GM18526 (cell line): Measurements from ENCODE around the gene GRHPR.

Source experiments
- POLR2A ChIP-seq: IDR thresholded peaks from 3 replicates; pipeline ENCODE4 v1.6.1; 2011; ENCODE audit not compliant: insufficient read length; ENCODE audit errors: extremely low read depth

GRHPR gene

DNA sequence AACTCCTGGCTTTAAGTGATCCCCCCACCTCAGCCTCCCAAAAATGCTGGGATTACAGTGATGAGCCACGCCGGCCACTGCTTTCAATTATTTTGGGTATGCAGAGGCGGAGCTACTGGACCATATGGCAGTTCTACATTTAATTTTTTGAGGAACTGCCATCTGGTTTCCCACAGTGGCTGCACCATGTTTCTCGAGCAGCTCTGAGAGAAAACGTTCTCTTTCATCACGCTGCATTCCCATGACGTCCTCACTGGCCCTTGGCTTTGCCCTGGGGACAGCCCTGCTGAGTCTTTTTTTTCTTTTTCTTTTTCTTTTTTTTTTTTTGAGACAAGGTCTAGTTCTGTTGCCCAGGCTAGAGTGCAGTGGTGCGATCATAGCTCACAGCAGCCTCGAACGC is 35.5 kb upstream of the GRHPR start:
- no peak for TF ChIP-seq POLR2A

DNA sequence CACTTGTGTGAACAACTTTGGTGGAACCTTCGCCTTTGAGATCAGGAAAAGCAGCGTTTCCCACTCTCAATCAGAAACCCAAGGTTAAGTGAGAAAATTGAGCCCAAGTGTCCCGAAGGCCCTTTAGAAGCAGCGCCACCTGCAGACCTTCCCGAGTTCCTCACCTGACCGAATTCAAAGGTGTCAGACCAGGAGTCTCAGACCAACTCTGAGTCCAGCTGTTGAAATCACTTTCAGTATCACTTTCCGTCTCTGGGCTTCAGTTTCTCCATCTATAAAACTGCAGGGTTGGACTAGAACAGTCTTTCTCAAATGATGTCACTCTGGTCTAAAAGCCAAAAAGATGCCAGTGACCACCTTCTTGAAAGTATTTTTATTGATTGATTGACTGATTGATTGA is 31.7 kb upstream of the GRHPR start:
- TF ChIP-seq POLR2A: no peak

- TF ChIP-seq POLR2A: no peak
These were observed 30.2 kb upstream of the GRHPR start for GRCh38 chr9:37392272-37392671.

DNA sequence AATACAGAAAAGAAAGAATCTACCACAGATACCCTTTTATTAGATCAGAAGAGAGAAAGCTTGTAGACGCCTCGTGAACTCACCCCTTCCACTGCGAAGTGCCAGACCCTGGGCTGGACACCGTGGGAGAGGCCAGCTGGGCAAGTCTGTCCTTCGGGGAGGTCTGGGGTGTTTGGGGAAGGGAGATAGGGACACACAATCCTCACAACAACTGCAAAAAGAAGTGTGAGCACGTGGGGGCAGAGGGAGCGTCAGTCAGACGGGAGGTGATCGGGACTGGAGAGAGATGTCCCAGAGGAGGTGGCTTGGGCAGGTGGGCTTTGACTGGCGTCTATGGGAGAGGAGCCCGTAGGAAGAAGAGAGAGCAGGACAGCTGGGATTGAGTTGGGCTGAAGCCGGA is 27.3 kb upstream of the GRHPR start:
- no peak for TF ChIP-seq POLR2A

DNA sequence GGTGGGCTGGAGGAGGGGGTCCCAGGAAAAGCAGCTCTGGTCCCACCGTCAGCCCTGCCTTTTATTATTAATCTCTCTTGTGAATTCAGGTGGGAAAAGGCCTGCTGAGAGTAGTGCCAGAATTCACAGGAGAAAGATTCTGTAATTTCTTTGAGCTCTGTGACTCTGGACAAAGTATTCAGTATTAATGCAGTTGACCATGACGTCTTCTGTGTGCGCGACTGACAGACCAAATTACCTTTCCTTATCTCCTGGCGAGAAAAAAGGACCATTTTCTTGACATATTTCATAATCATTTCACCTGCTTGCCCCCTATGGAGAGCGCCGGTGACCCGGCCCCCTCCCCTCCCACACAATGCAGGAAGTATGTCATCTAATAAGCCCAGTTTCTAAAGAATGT is 26.8 kb upstream of the GRHPR start:
- no peak for TF ChIP-seq POLR2A

DNA sequence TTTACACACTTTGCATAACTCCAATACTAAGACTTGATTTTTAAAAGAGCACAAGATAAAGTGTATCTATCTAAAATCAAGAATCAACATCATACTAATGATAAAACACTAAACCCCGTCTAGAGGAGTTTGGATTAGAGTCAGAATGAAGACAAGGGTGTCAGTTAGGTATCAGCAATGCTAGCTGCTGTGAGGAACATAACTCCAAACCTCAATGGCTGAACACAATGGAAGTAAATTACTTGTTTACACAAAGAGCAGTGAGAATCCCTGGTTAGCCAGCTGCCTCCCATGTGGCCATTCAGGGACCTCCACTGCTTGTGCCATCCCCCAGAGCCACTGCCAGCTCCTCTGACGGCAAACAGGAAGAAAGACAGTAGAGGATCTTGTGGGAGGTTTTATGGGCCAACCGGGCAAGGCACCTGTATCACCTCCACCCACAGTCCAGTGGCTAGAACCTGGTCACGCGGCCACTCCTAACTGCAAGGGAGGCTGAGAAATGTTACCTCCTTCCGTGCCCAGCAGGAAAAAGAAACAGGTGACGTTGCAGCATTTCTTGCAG is 24.0 kb upstream of the GRHPR start:
- peak; percentile 19 for TF ChIP-seq POLR2A

GRCh38 chr9:37399336-37399735 is 23.2 kb upstream of the GRHPR start:
- no peak for TF ChIP-seq POLR2A

DNA sequence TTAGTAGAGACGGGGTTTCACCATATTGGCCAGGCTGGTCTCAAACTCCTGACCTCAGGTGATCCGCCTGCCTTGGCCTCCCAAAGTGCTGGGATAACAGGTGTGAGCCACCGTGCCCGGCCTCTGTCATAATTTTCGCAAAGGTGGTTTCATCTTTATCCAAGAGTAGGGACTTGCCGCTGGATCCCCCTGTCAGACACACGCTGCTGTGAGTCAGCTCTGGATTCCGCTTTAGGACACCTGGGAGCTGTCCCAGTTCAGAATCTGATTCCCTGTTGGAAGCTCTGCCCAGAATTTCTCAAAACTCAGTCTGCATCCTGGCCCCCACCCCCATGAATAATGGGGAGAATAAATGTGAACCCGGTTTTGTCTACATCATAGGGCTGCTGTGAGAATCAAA is 17.9 kb upstream of the GRHPR start:
- TF ChIP-seq POLR2A: no peak

DNA sequence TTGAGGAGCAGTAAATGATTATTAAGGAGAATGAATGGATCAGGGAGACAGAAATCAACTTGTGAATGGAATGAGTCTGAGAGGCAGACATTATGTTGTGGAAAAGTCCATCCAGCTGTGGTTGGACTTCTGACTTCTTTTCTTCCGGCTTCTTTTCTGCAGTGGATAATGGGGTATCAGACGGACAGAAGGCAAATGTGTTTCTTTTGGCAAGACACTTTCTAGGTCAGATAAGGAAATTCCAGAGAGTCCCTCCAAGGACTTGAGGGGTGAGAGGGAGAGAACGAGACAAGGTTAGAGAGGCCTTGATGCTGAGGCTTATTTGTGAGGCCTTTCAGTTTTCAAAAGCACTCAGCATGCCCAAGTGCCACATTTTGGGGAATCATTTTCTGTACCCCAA is 17.1 kb upstream of the GRHPR start:
- TF ChIP-seq POLR2A: no peak

DNA sequence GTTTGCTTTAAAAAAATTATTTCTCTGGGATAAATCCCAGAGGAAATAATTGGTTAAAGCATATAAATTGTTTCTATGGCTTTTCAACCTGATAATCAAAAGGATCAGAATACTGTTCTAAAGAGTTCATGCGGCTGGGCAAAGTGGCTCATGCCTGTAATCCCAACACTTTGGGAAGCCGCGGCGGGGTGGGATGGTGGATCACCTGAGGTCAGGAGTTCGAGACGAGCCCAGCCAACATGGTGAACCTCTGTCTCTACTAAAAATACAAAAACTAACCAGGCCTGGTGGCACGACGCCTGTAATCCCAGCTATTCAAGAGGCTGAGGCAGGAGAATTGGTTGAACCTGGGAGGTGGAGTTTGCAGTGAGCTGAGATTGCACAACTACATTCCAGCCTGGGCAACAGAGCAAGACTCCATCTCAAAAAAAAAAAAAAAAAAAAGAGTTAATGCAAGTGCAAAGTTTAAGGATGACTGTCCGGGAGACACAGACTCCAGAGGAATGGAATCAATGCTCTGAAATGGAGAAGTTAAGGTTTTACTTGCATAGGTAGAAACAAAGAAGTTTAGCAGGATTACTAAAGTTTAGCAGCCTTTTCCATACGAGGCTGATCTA is 16.6 kb upstream of the GRHPR start:
- TF ChIP-seq POLR2A: no peak

GRCh38 chr9:37406603-37407401 is 15.7 kb upstream of the GRHPR start:
- TF ChIP-seq POLR2A: no peak

GRCh38 chr9:37407468-37407867 is 15.0 kb upstream of the GRHPR start:
- no peak for TF ChIP-seq POLR2A

DNA sequence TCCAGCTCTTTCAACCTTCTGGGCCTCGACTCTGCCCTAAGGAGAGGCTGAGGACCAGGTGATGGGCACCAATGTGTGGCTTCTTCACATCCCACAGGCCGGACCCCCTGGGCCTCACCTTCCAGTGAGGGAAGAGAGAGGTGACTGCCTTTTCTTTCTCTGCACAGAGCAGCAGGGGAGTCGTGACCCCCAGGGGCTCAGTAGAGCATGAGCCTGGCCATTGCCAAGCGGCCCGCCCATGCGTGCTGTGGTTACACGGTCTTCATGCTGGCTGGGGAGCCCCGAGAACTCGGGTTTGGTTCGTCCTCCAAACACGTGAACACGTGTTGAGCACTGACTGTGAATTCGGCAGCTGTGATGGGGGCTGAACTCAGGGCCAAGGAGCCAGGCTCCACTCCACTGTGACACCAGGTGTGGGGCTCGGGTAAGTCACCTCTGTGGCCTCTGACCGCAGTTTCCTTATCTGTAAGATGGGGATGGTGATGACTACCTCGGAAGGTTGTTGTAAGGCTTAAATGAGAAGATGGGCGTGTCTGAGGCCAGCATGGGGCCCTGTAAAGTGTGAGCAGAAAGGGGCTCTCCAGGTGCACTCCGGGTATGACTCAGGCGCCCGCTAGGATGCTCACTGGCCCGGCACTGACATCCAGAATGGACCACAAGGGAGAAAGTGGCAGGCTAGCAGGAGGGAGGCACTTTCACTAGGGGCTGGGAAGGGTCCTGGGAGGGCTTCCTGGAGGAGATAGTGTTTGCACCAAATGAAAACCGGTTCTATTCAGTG is 13.4 kb upstream of the GRHPR start:
- peak; percentile 53 for TF ChIP-seq POLR2A

DNA sequence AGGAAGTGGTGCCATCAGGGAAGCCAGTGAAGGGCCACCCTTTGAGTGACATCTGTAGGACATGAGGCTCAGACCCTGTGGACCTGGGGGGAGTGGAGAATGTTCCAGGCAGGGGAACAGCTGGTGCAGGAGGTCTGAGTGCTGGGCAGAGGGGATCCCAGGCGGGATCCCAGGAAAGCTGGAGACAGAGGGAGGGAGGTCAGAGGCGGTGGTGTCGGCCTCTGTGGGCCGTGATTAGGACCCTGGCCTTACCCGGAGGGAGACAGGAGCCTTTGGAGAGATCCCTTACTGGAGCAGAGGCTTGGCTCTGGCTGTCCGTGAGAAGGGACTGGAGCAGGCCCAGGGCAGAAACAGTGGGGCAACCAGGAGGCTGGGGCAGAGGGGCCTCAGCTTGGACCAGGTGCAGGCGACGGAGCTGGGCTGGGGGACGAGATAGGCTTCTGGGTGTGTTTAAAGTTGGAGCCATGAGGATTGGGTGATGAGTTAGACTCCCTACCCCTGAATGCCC is 12.1 kb upstream of the GRHPR start:
- peak; percentile 25 for TF ChIP-seq POLR2A

- peak; percentile 39 for TF ChIP-seq POLR2A
These were observed 11.3 kb upstream of the GRHPR start for GRCh38 chr9:37410969-37411785.
